ENCODE data around the gene SLC37A1.

The SLC37A1 gene

GRCh38 chr21:42547001-42547905 is 33.6 kb downstream of the SLC37A1 start:
- no peak for DNase-seq

- no peak for DNase-seq
Observed at GRCh38 chr21:42547906-42548365, 34.3 kb downstream of the SLC37A1 start.

GRCh38 chr21:42548687-42549406 is 35.2 kb downstream of the SLC37A1 start:
- no peak for DNase-seq

GRCh38 chr21:42550817-42551216 is 37.2 kb downstream of the SLC37A1 start:
- no peak for DNase-seq

GRCh38 chr21:42552407-42553336 is 39.0 kb downstream of the SLC37A1 start:
- no peak for DNase-seq

GRCh38 chr21:42553435-42553834 is 39.8 kb downstream of the SLC37A1 start:
- no peak for DNase-seq

GRCh38 chr21:42554251-42554961 is 40.8 kb downstream of the SLC37A1 start:
- DNase-seq, result no peak

- DNase-seq, result no peak
Observed at GRCh38 chr21:42555756-42556438, 42.2 kb downstream of the SLC37A1 start.

GRCh38 chr21:42556476-42556875 is 42.8 kb downstream of the SLC37A1 start:
- DNase-seq, result no peak

GRCh38 chr21:42556960-42557359 is 43.3 kb downstream of the SLC37A1 start:
- no peak for DNase-seq

- DNase-seq, result no peak
Observed at GRCh38 chr21:42557420-42557819, 43.8 kb downstream of the SLC37A1 start.

- DNase-seq, result no peak
Observed at GRCh38 chr21:42558368-42558767, 44.7 kb downstream of the SLC37A1 start.

- DNase-seq, result no peak
Observed at GRCh38 chr21:42558846-42559245, 45.2 kb downstream of the SLC37A1 start.

- no peak for DNase-seq
Observed at GRCh38 chr21:42559326-42559725, 45.7 kb downstream of the SLC37A1 start.

GRCh38 chr21:42560517-42561179 is 47.0 kb downstream of the SLC37A1 start:
- DNase-seq, result peak; percentile 23

GRCh38 chr21:42561762-42562650 is 48.4 kb downstream of the SLC37A1 start:
- no peak for DNase-seq

- no peak for DNase-seq
Observed at GRCh38 chr21:42562816-42563215, 49.2 kb downstream of the SLC37A1 start.

- no peak for DNase-seq
Observed at GRCh38 chr21:42563261-42563660, 49.6 kb downstream of the SLC37A1 start.

GRCh38 chr21:42563686-42564085 is 50.0 kb downstream of the SLC37A1 start:
- no peak for DNase-seq

- DNase-seq, result peak; percentile 64
Observed at GRCh38 chr21:42564561-42564971, 50.9 kb downstream of the SLC37A1 start.

All from NCI-H524 treated with DMSO at 0.1 percent for 48 hours (cell line).